HL-60 (cell line): Measurements from ENCODE around the gene STIM2.

Source experiments
- CTCF ChIP-seq: IDR thresholded peaks from one replicate; pipeline ENCODE4 v1.5.1; 2011; ENCODE audit warnings: low read length, control low read depth, inconsistent platforms; ENCODE audit not compliant: insufficient read depth
- GABPA ChIP-seq: IDR thresholded peaks from 2 replicates; pipeline ENCODE4 v1.6.1; 2012; ENCODE audit warnings: low read depth
- POLR2AphosphoS5 ChIP-seq: IDR thresholded peaks from 2 replicates; pipeline ENCODE4 v1.6.1; 2012; ENCODE audit warnings: low read depth
- REST ChIP-seq: IDR thresholded peaks from 2 replicates; pipeline ENCODE4 v1.6.1; 2012; ENCODE audit warnings: low read depth; ENCODE audit not compliant: insufficient replicate concordance

- TF ChIP-seq CTCF: no peak
- TF ChIP-seq REST: no peak
- TF ChIP-seq POLR2AphosphoS5: no peak
- no peak for TF ChIP-seq GABPA
Observed at GRCh38 chr4:26815199-26815598, 45.4 kb upstream of the STIM2 start.
